ENCODE results near the gene CNEP1R1. TPM values are rescaled to one million over a fixed set of nuclear protein-coding genes. Genes with fewer than 3 reads are reported as not detected.

CNEP1R1 gene
- total and polyA plus RNA-seq, 2 experiments from 2014 or later, result 13.8 to 30.3 TPM

- Histone ChIP-seq H4K20me1 (replicated peaks; ENCODE audit: insufficient read depth) (peaks cover 15% of the 10 kb centered on the region; the same call in 1 of the 2 replicates), H3K4me1 (ENCODE audit: insufficient read depth) (no peaks in the 10 kb centered on the region), H3K27me3 (ENCODE audit: insufficient read depth) (no peaks in the 10 kb centered on the region), H3K79me2 (replicated peaks; ENCODE audit: insufficient read depth) (no peaks in the 10 kb centered on the region), H3K27ac (ENCODE audit: low read depth) (no peak overlapping the region), H3K36me3 (ENCODE audit: insufficient read depth) (peaks cover 25% of the 10 kb centered on the region), H3K4me2 (no peak overlapping the region), H3K4me3 (no peak overlapping the region), H3F3A (replicated peaks; ENCODE audit: low read depth) (no peaks in the 10 kb centered on the region), H2AFZ (no peak overlapping the region), H3K9me2 (ENCODE audit: insufficient read depth) (no peaks in the 10 kb centered on the region)
- Mint-ChIP-seq H3K4me1 (no peaks in the 10 kb centered on the region), H3K36me3 (ENCODE audit: low read depth) (peaks cover 52% of the 10 kb centered on the region), H3K4me3 (no peak overlapping the region), H3K9me3 (no peaks in the 10 kb centered on the region), H3K27me3 (ENCODE audit: insufficient read depth, low read depth, poor library complexity) (no peaks in the 10 kb centered on the region), H3K27ac (no peak overlapping the region)
- ATAC-seq, result no peak
- TF ChIP-seq ETS1 (IDR thresholded peaks at IDR 0.05), result no peak
- no peak for TF ChIP-seq CREB1 (CRISPR knock-in tag; IDR thresholded peaks at IDR 0.05; ENCODE audit: low read depth)
- no peak for TF ChIP-seq REST (IDR thresholded peaks at IDR 0.05; ENCODE audit: unreplicated experiment)
- TF ChIP-seq, protein P1, sequence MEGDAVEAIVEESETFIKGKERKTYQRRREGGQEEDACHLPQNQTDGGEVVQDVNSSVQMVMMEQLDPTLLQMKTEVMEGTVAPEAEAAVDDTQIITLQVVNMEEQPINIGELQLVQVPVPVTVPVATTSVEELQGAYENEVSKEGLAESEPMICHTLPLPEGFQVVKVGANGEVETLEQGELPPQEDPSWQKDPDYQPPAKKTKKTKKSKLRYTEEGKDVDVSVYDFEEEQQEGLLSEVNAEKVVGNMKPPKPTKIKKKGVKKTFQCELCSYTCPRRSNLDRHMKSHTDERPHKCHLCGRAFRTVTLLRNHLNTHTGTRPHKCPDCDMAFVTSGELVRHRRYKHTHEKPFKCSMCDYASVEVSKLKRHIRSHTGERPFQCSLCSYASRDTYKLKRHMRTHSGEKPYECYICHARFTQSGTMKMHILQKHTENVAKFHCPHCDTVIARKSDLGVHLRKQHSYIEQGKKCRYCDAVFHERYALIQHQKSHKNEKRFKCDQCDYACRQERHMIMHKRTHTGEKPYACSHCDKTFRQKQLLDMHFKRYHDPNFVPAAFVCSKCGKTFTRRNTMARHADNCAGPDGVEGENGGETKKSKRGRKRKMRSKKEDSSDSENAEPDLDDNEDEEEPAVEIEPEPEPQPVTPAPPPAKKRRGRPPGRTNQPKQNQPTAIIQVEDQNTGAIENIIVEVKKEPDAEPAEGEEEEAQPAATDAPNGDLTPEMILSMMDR (conservative IDR thresholded peaks at IDR 0.05; ENCODE audit: low read depth in 2 of 2), result no peak
- TF ChIP-seq, protein P2, sequence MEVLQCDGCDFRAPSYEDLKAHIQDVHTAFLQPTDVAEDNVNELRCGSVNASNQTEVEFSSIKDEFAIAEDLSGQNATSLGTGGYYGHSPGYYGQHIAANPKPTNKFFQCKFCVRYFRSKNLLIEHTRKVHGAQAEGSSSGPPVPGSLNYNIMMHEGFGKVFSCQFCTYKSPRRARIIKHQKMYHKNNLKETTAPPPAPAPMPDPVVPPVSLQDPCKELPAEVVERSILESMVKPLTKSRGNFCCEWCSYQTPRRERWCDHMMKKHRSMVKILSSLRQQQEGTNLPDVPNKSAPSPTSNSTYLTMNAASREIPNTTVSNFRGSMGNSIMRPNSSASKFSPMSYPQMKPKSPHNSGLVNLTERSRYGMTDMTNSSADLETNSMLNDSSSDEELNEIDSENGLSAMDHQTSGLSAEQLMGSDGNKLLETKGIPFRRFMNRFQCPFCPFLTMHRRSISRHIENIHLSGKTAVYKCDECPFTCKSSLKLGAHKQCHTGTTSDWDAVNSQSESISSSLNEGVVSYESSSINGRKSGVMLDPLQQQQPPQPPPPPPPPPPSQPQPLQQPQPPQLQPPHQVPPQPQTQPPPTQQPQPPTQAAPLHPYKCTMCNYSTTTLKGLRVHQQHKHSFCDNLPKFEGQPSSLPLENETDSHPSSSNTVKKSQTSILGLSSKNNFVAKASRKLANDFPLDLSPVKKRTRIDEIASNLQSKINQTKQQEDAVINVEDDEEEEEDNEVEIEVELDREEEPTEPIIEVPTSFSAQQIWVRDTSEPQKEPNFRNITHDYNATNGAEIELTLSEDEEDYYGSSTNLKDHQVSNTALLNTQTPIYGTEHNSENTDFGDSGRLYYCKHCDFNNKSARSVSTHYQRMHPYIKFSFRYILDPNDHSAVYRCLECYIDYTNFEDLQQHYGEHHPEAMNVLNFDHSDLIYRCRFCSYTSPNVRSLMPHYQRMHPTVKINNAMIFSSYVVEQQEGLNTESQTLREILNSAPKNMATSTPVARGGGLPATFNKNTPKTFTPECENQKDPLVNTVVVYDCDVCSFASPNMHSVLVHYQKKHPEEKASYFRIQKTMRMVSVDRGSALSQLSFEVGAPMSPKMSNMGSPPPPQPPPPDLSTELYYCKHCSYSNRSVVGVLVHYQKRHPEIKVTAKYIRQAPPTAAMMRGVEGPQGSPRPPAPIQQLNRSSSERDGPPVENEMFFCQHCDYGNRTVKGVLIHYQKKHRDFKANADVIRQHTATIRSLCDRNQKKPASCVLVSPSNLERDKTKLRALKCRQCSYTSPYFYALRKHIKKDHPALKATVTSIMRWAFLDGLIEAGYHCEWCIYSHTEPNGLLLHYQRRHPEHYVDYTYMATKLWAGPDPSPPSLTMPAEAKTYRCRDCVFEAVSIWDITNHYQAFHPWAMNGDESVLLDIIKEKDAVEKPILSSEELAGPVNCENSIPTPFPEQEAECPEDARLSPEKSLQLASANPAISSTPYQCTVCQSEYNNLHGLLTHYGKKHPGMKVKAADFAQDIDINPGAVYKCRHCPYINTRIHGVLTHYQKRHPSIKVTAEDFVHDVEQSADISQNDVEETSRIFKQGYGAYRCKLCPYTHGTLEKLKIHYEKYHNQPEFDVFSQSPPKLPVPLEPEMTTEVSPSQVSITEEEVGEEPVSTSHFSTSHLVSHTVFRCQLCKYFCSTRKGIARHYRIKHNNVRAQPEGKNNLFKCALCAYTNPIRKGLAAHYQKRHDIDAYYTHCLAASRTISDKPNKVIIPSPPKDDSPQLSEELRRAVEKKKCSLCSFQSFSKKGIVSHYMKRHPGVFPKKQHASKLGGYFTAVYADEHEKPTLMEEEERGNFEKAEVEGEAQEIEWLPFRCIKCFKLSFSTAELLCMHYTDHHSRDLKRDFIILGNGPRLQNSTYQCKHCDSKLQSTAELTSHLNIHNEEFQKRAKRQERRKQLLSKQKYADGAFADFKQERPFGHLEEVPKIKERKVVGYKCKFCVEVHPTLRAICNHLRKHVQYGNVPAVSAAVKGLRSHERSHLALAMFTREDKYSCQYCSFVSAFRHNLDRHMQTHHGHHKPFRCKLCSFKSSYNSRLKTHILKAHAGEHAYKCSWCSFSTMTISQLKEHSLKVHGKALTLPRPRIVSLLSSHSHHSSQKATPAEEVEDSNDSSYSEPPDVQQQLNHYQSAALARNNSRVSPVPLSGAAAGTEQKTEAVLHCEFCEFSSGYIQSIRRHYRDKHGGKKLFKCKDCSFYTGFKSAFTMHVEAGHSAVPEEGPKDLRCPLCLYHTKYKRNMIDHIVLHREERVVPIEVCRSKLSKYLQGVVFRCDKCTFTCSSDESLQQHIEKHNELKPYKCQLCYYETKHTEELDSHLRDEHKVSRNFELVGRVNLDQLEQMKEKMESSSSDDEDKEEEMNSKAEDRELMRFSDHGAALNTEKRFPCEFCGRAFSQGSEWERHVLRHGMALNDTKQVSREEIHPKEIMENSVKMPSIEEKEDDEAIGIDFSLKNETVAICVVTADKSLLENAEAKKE (CRISPR knock-in tag; IDR thresholded peaks at IDR 0.05), result no peak
- TF ChIP-seq ZNF331 (CRISPR knock-in tag; IDR thresholded peaks at IDR 0.05; ENCODE audit: low read depth), result no peak
- TF ChIP-seq ZNF114 (CRISPR knock-in tag; IDR thresholded peaks at IDR 0.05), result no peak
- no peak for TF ChIP-seq STAT1 (IDR thresholded peaks at IDR 0.05; ENCODE audit: unreplicated experiment)
- no peak for DNase-seq (ENCODE audit: low spot score)
Observed at GRCh38 chr16:50086176-50086575, 61.2 kb downstream of the CNEP1R1 start.
